HepG2 (cell line): Measurements from ENCODE around the gene AKAP8L. TPM values are rescaled to one million over a fixed set of nuclear protein-coding genes. Genes with fewer than 3 reads are reported as not detected.
A peak's percentile ranks its signal among the peaks of the same experiment; 100 is the strongest.
"Not testable (repeated sequence)": the region's sequence is repeated elsewhere in the genome, so short reads cannot be mapped to it uniquely, and the experiment has no call there.

Experiments used
- ATAC-seq: fragments of 200-7000 bp; cut with Tn5 transposase; 3 replicates; pipeline ENCODE4 v1.9.1; 2020; ENCODE audit warnings: mild to moderate bottlenecking, moderate library complexity
- BruUV-seq: library from RNA; stranded (reverse); fragments of 400-500 nt; replicated peaks from 2 replicates; lab custom pipeline; 2021; lab: Mats Ljungman, UMichigan
- CTCF ChIA-PET: fragments of 300-600 bp; formaldehyde crosslinking; extraction: SDS; loops from one replicate; lab custom pipeline; 2021; ENCODE audit warnings: low total read pairs, inconsistent platforms, low intra/inter-chr PET ratio; lab: Yijun Ruan, JAX
- POLR2A ChIA-PET: fragments of 350-600 bp; sonication (Branson Sonifier 250); formaldehyde crosslinking; loops from one replicate; lab custom pipeline; 2020; ENCODE audit warnings: antibody characterized with exemption, inconsistent platforms; lab: Yijun Ruan, JAX
- DNase-seq: peaks from one replicate; pipeline ENCODE4 v3.0.0-alpha.2; 2015; ENCODE audit warnings: low spot score
- FAIRE-seq: peaks from 3 replicates; lab custom pipeline; 2011; peaks lifted over from hg19 to GRCh38; lab: Jason Lieb, UNC
- H2AFZ ChIP-seq: one replicate; pipeline ENCODE4 v1.6.1; 2011; ENCODE audit warnings: low read length, inconsistent platforms
- H3K27ac ChIP-seq: fragments of 300-600 bp; 3 replicates; pipeline ENCODE4 v1.8.0; 2011; ENCODE audit warnings: mixed run types, mild to moderate bottlenecking, mixed read lengths, low read length, inconsistent platforms; ENCODE audit not compliant: insufficient read depth; ENCODE audit errors: extremely low read length
- H3K27me3 ChIP-seq, 2 experiments: fragments of 200-600 bp in 1 of 2; 2 replicates in 1 of 2; 3 replicates in 1 of 2; pipeline versions ENCODE4 v1.6.0 to v1.8.0; 2011; ENCODE audit warnings: low read length in 2 of 2, mild to moderate bottlenecking in 2 of 2, moderate library complexity in 2 of 2, inconsistent platforms in 1 of 2; ENCODE audit not compliant: insufficient read depth in 2 of 2, control insufficient read depth in 1 of 2
- H3K36me3 ChIP-seq, 2 experiments: fragments of 200-600 bp in 1 of 2; replicated peaks in 1 of 2; 2 replicates in 1 of 2; 3 replicates in 1 of 2; pipeline versions ENCODE4 v1.5.1 to v1.8.0; 2011; ENCODE audit warnings: low read length in 2 of 2, inconsistent platforms in 1 of 2; ENCODE audit not compliant: insufficient read depth in 2 of 2, control insufficient read depth in 1 of 2
- H3K4me1 ChIP-seq: 2 replicates; pipeline ENCODE4 v1.5.1; 2012; ENCODE audit warnings: low read length, inconsistent platforms; ENCODE audit not compliant: insufficient read depth
- H3K4me2 ChIP-seq: 2 replicates; pipeline ENCODE4 v1.6.0; 2011; ENCODE audit warnings: low read depth, low read length, inconsistent platforms
- H3K4me3 ChIP-seq, 3 experiments: fragments of 200-600 bp in 1 of 3; sonication (generic), shearing (Covaris generic) in 1 of 3; replicated peaks in 1 of 3; 2 replicates each; pipeline ENCODE4 v1.5.1; 2011 to 2016; ENCODE audit warnings: low read length in 3 of 3, inconsistent platforms in 2 of 3, low read depth in 2 of 3, mild to moderate bottlenecking in 2 of 3, control low read depth in 1 of 3, mixed read lengths in 1 of 3; ENCODE audit not compliant: insufficient read depth in 1 of 3
- H3K79me2 ChIP-seq: one replicate; pipeline ENCODE4 v1.6.1; 2011; ENCODE audit warnings: low read length, inconsistent platforms; ENCODE audit not compliant: insufficient read depth
- H3K9ac ChIP-seq: 2 replicates; pipeline ENCODE4 v1.6.0; 2011; ENCODE audit warnings: mild to moderate bottlenecking, low read depth, low read length, inconsistent platforms; ENCODE audit not compliant: insufficient read depth
- H3K9me3 ChIP-seq: 2 replicates; pipeline ENCODE4 v1.5.1; 2012; ENCODE audit warnings: mild to moderate bottlenecking, low read length
- H4K20me1 ChIP-seq: 2 replicates; pipeline ENCODE4 v1.6.0; 2011; ENCODE audit warnings: inconsistent platforms, mild to moderate bottlenecking, low read length, moderate library complexity; ENCODE audit not compliant: insufficient read depth
- BCL6 ChIP-seq: IDR thresholded peaks from 2 replicates; pipeline ENCODE4 v1.6.1; 2016; ENCODE audit warnings: missing genetic modification reagents, missing compliant biosample characterization
- CCDC6 ChIP-seq: sonication (generic); formaldehyde crosslinking; IDR thresholded peaks from 2 replicates; pipeline ENCODE4 v1.8.1; 2022; ENCODE audit warnings: mild to moderate bottlenecking, missing genetic modification reagents, moderate library complexity
- ERF ChIP-seq: IDR thresholded peaks from 2 replicates; pipeline ENCODE4 v1.6.1; 2018; ENCODE audit warnings: missing biosample characterization, missing genetic modification reagents
- FOXP1 ChIP-seq, 2 experiments: fragments of 450-650 bp in 1 of 2; IDR thresholded peaks; 2 replicates each; pipeline ENCODE4 v1.6.1; 2017 to 2018; ENCODE audit warnings: antibody characterized with exemption in 1 of 2
- GATAD1 ChIP-seq: IDR thresholded peaks from 2 replicates; pipeline ENCODE4 v1.6.1; 2016; ENCODE audit warnings: missing genetic modification reagents, missing compliant biosample characterization
- GATAD2A ChIP-seq: IDR thresholded peaks from 2 replicates; pipeline ENCODE4 v1.6.1; 2016
- HNF4A ChIP-seq: sonication (generic); formaldehyde crosslinking; IDR thresholded peaks from 2 replicates; pipeline ENCODE4 v1.4.0; 2020; ENCODE audit warnings: missing genetic modification reagents
- HNF4G ChIP-seq, 2 experiments: sonication (generic) in 1 of 2; formaldehyde crosslinking in 1 of 2; IDR thresholded peaks; 2 replicates each; pipeline versions ENCODE4 v1.4.0 to v1.6.1; 2011 to 2020; ENCODE audit warnings: borderline replicate concordance in 2 of 2, low read depth in 2 of 2, mild to moderate bottlenecking in 2 of 2, low read length in 1 of 2, missing genetic modification reagents in 1 of 2, moderate library complexity in 1 of 2
- MYC ChIP-seq: sonication (generic); formaldehyde crosslinking; IDR thresholded peaks from 2 replicates; pipeline ENCODE4 v1.9.0; 2021; ENCODE audit warnings: missing genetic modification reagents, borderline replicate concordance
- MYPOP ChIP-seq: sonication (generic); formaldehyde crosslinking; IDR thresholded peaks from 2 replicates; pipeline ENCODE4 v1.8.1; 2023; ENCODE audit warnings: mild to moderate bottlenecking, moderate library complexity, missing genetic modification reagents
- NCOR1 ChIP-seq: fragments of 200-600 bp; sonication (generic); IDR thresholded peaks from 2 replicates; pipeline ENCODE4 v1.7.0; 2017; ENCODE audit warnings: antibody characterized with exemption, low read length, borderline replicate concordance
- NR2F2 ChIP-seq: IDR thresholded peaks from 2 replicates; pipeline ENCODE4 v1.6.1; 2012; ENCODE audit warnings: low read depth, inconsistent platforms, borderline replicate concordance
- SAP130 ChIP-seq: IDR thresholded peaks from 2 replicates; pipeline ENCODE4 v1.6.1; 2016; ENCODE audit warnings: low read depth
- SIX4 ChIP-seq: sonication (generic); formaldehyde crosslinking; IDR thresholded peaks from 2 replicates; pipeline ENCODE4 v1.4.0; 2020; ENCODE audit warnings: missing genetic modification reagents
- TEAD3 ChIP-seq: optimal IDR thresholded peaks from 2 replicates; pipeline ENCODE3; 2016; ENCODE audit warnings: borderline replicate concordance
- ZMYM4 ChIP-seq: sonication (generic); formaldehyde crosslinking; IDR thresholded peaks from 2 replicates; pipeline ENCODE4 v1.8.1; 2023; ENCODE audit warnings: mild to moderate bottlenecking, missing genetic modification reagents
- ZNF605 ChIP-seq: sonication (generic); formaldehyde crosslinking; IDR thresholded peaks from 2 replicates; pipeline ENCODE4 v1.8.0; 2022; ENCODE audit warnings: mild to moderate bottlenecking, missing genetic modification reagents
- ZNF788 ChIP-seq: sonication (generic); formaldehyde crosslinking; IDR thresholded peaks from 2 replicates; pipeline ENCODE4 v1.5.0; 2020; ENCODE audit warnings: mild to moderate bottlenecking, missing genetic modification reagents, borderline replicate concordance
- WGBS: methylation state at CpG from one replicate; pipeline ENCODE4 v1.1.6; 2017; ENCODE audit warnings: low lambda C conversion rate; 5-methylcytosine and 5-hydroxymethylcytosine counted together
- in situ Hi-C: cut with HindIII; loops from 2 replicates; pipeline ENCODE4 v1.10.0; 2017; ENCODE audit warnings: low pct_unique_long_range_greater_than_20kb; ENCODE audit not compliant: extremely low pct_ligation_motif_present
- intact Hi-C: fragments of 100-400 bp; cut with micrococcal nuclease; formaldehyde crosslinking; loops from one replicate; pipeline ENCODE4 v1.10.0; 2022; ENCODE audit not compliant: unreplicated experiment
- polyA plus RNA-seq, 8 experiments: library from polyadenylated mRNA; depleted of rRNA in 3 of 8; stranded (reverse) in 7 of 8; unstranded in 1 of 8; fragments of >200 nt; fragmentation: Illumina TruSeq in 4 of 8; extraction: Trizol in 4 of 8; gene quantifications; 2 replicates each; pipeline versions ENCODE4 v1.2.1 to v1.2.3, GENCODE V29; 2011 to 2016; ENCODE audit warnings: low read depth in 4 of 8, missing spikeins in 1 of 8, mixed read lengths in 1 of 8; ENCODE audit not compliant: insufficient read depth in 1 of 8
- total RNA-seq, 5 experiments: library from RNA; depleted of rRNA; stranded (reverse); fragments of >200 nt; fragmentation: Illumina TruSeq; extraction: Trizol; gene quantifications; 2 replicates each; pipeline ENCODE4 v1.2.3, GENCODE V29; 2016; ENCODE audit warnings: low read depth in 1 of 5
- TF ChIP-seq, protein P1 (sequence below): sonication (generic); formaldehyde crosslinking; IDR thresholded peaks from 2 replicates; pipeline ENCODE4 v1.4.0; 2020; ENCODE audit warnings: missing genetic modification reagents, borderline replicate concordance
- TF ChIP-seq, protein P2 (sequence below): sonication (generic); IDR thresholded peaks from 2 replicates; pipeline ENCODE4 v1.6.1; 2016; ENCODE audit warnings: low read depth, borderline replicate concordance
- TF ChIP-seq, protein P3 (sequence below): IDR thresholded peaks from 2 replicates; pipeline ENCODE4 v1.6.1; 2018; ENCODE audit warnings: missing genetic modification reagents

AKAP8L gene
- total and polyA plus RNA-seq, 2 of the 13 experiments (the other 11 are each of a cell fraction or from before 2014, with no cell fraction given), result 48.2 to 49.6 TPM

DNA sequence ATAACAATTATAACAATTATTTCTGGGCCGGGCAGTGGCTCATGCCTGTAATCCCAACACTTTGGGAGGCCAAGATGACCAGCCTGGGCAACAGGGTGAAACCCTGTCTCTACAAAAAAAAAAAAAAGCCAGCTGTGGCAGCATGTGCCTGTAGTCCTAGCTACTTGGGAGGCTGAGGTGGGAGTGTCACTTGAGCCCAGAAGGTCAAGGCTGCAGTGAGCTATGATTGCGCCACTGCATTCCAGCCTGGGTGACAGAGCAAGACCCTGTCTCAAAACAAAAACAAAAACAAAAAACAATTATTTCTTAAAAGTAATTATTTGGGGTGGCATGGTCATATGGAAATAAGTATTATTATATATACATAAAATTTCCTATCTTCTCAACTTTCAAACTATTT is 7.4 kb downstream of the AKAP8L start:
- H3K9ac ChIP-seq; H2AFZ ChIP-seq; in situ Hi-C loops; H3K4me3 ChIP-seq; CTCF ChIA-PET; FAIRE-seq; BruUV-seq; H3K9me3 ChIP-seq; H3K27me3 ChIP-seq; TF ChIP-seq HNF4G (CRISPR knock-in tag; IDR thresholded peaks at IDR 0.05; ENCODE audit: borderline replicate concordance, low read depth): not testable (repeated sequence)
- H4K20me1 ChIP-seq, result peaks cover 35% of the 10 kb centered on the region
- H3K4me2 ChIP-seq, result peak overlapping the region; percentile 29; the same call in 1 of the 2 replicates
- POLR2A ChIA-PET, result interaction anchor here (0.7 to 2.8 kb wide), 2 partner anchors 32 to 242 kb away, joined by 3 to 30 read pairs; partner anchors contain the start of gene AKAP8
- H3K79me2 ChIP-seq, result peaks cover 90% of the 10 kb centered on the region
- peaks cover 58% of the 10 kb centered on the region for H3K4me1 ChIP-seq
- peak; percentile 69 for ATAC-seq
- peaks cover 9 to 29% of the 10 kb centered on the region in 2 experiments for H3K36me3 ChIP-seq
- peak overlapping the region; percentile 47 for H3K27ac ChIP-seq
- intact Hi-C loops, result loop anchor here (5.0 kb wide), 1 partner anchor 34 kb away; the partner anchor contains the start of gene AKAP8
- 17% methylated on average over 2 of the region's 2 CpGs for WGBS
- peak; percentile 65 for DNase-seq
- TF ChIP-seq MYPOP (0 out of 2 replicates have a peak, but pooled peaks have one; percentile 17), GATAD2A (peak; percentile 84), FOXP1 (IDR thresholded peaks at IDR 0.05) (peak; percentile 77), FOXP1 (CRISPR knock-in tag; IDR thresholded peaks at IDR 0.05) (peak; percentile 93), ZNF788 (CRISPR knock-in tag) (0 out of 2 replicates have a peak, but pooled peaks have one; percentile 64), GATAD1 (CRISPR knock-in tag) (0 out of 2 replicates have a peak, but pooled peaks have one; percentile 41), TEAD3 (CRISPR knock-in tag) (peak; percentile 98), MYC (CRISPR knock-in tag) (peak; percentile 64; the same call in 1 of the 2 replicates), SIX4 (CRISPR knock-in tag) (peak; percentile 68; the same call in 1 of the 2 replicates), HNF4A (CRISPR knock-in tag) (peak; percentile 71), ZNF605 (CRISPR knock-in tag) (0 out of 2 replicates have a peak, but pooled peaks have one; percentile 37), BCL6 (CRISPR knock-in tag) (peak; percentile 53; the same call in 1 of the 2 replicates), NR2F2 (peak; percentile 48; the same call in 1 of the 2 replicates), ERF (CRISPR knock-in tag) (peak; percentile 29; the same call in 1 of the 2 replicates), CCDC6 (CRISPR knock-in tag) (0 out of 2 replicates have a peak, but pooled peaks have one; percentile 36), ZMYM4 (CRISPR knock-in tag) (peak; percentile 44; the same call in 1 of the 2 replicates), SAP130 (CRISPR knock-in tag) (peak; percentile 93), HNF4G (IDR thresholded peaks at IDR 0.05; ENCODE audit: borderline replicate concordance, low read depth, low read length) (peak; percentile 27; the same call in 1 of the 2 replicates), NCOR1 (peak; percentile 53; the same call in 1 of the 2 replicates)
- TF ChIP-seq, protein P1, sequence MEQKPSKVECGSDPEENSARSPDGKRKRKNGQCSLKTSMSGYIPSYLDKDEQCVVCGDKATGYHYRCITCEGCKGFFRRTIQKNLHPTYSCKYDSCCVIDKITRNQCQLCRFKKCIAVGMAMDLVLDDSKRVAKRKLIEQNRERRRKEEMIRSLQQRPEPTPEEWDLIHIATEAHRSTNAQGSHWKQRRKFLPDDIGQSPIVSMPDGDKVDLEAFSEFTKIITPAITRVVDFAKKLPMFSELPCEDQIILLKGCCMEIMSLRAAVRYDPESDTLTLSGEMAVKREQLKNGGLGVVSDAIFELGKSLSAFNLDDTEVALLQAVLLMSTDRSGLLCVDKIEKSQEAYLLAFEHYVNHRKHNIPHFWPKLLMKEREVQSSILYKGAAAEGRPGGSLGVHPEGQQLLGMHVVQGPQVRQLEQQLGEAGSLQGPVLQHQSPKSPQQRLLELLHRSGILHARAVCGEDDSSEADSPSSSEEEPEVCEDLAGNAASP, result peak; percentile 63; the same call in 1 of the 2 replicates
- TF ChIP-seq, protein P2, sequence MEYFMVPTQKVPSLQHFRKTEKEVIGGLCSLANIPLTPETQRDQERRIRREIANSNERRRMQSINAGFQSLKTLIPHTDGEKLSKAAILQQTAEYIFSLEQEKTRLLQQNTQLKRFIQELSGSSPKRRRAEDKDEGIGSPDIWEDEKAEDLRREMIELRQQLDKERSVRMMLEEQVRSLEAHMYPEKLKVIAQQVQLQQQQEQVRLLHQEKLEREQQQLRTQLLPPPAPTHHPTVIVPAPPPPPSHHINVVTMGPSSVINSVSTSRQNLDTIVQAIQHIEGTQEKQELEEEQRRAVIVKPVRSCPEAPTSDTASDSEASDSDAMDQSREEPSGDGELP, result peak; percentile 86
- TF ChIP-seq, protein P3, sequence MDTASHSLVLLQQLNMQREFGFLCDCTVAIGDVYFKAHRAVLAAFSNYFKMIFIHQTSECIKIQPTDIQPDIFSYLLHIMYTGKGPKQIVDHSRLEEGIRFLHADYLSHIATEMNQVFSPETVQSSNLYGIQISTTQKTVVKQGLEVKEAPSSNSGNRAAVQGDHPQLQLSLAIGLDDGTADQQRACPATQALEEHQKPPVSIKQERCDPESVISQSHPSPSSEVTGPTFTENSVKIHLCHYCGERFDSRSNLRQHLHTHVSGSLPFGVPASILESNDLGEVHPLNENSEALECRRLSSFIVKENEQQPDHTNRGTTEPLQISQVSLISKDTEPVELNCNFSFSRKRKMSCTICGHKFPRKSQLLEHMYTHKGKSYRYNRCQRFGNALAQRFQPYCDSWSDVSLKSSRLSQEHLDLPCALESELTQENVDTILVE, result 0 out of 2 replicates have a peak, but pooled peaks have one; percentile 19
